HepG2 (cell line): ENCODE measurements around the gene C17orf58. TPM values are rescaled to one million over a fixed set of nuclear protein-coding genes. Genes with fewer than 3 reads are reported as not detected.

ENCODE experiments used
- ATAC-seq: fragments of 200-7000 bp; cut with Tn5 transposase; 3 replicates; pipeline ENCODE4 v1.9.1; 2020; ENCODE audit warnings: mild to moderate bottlenecking, moderate library complexity
- BruUV-seq: library from RNA; stranded (reverse); fragments of 400-500 nt; replicated peaks from 2 replicates; lab custom pipeline; 2021; lab: Mats Ljungman, UMichigan
- CTCF ChIA-PET: fragments of 300-600 bp; formaldehyde crosslinking; extraction: SDS; loops from one replicate; lab custom pipeline; 2021; ENCODE audit warnings: low total read pairs, inconsistent platforms, low intra/inter-chr PET ratio; lab: Yijun Ruan, JAX
- POLR2A ChIA-PET: fragments of 350-600 bp; sonication (Branson Sonifier 250); formaldehyde crosslinking; loops from one replicate; lab custom pipeline; 2020; ENCODE audit warnings: antibody characterized with exemption, inconsistent platforms; lab: Yijun Ruan, JAX
- DNase-seq: peaks from one replicate; pipeline ENCODE4 v3.0.0-alpha.2; 2015; ENCODE audit warnings: low spot score
- FAIRE-seq: peaks from 3 replicates; lab custom pipeline; 2011; peaks lifted over from hg19 to GRCh38; lab: Jason Lieb, UNC
- H2AFZ ChIP-seq: one replicate; pipeline ENCODE4 v1.6.1; 2011; ENCODE audit warnings: low read length, inconsistent platforms
- H3K27ac ChIP-seq: fragments of 300-600 bp; 3 replicates; pipeline ENCODE4 v1.8.0; 2011; ENCODE audit warnings: mixed run types, mild to moderate bottlenecking, mixed read lengths, low read length, inconsistent platforms; ENCODE audit not compliant: insufficient read depth; ENCODE audit errors: extremely low read length
- H3K27me3 ChIP-seq, 2 experiments: fragments of 200-600 bp in 1 of 2; 2 replicates in 1 of 2; 3 replicates in 1 of 2; pipeline versions ENCODE4 v1.6.0 to v1.8.0; 2011; ENCODE audit warnings: low read length in 2 of 2, mild to moderate bottlenecking in 2 of 2, moderate library complexity in 2 of 2, inconsistent platforms in 1 of 2; ENCODE audit not compliant: insufficient read depth in 2 of 2, control insufficient read depth in 1 of 2
- H3K36me3 ChIP-seq, 2 experiments: fragments of 200-600 bp in 1 of 2; replicated peaks in 1 of 2; 2 replicates in 1 of 2; 3 replicates in 1 of 2; pipeline versions ENCODE4 v1.5.1 to v1.8.0; 2011; ENCODE audit warnings: low read length in 2 of 2, inconsistent platforms in 1 of 2; ENCODE audit not compliant: insufficient read depth in 2 of 2, control insufficient read depth in 1 of 2
- H3K4me1 ChIP-seq: 2 replicates; pipeline ENCODE4 v1.5.1; 2012; ENCODE audit warnings: low read length, inconsistent platforms; ENCODE audit not compliant: insufficient read depth
- H3K4me2 ChIP-seq: 2 replicates; pipeline ENCODE4 v1.6.0; 2011; ENCODE audit warnings: low read depth, low read length, inconsistent platforms
- H3K4me3 ChIP-seq, 3 experiments: fragments of 200-600 bp in 1 of 3; sonication (generic), shearing (Covaris generic) in 1 of 3; replicated peaks in 1 of 3; 2 replicates each; pipeline ENCODE4 v1.5.1; 2011 to 2016; ENCODE audit warnings: low read length in 3 of 3, inconsistent platforms in 2 of 3, low read depth in 2 of 3, mild to moderate bottlenecking in 2 of 3, control low read depth in 1 of 3, mixed read lengths in 1 of 3; ENCODE audit not compliant: insufficient read depth in 1 of 3
- H3K79me2 ChIP-seq: one replicate; pipeline ENCODE4 v1.6.1; 2011; ENCODE audit warnings: low read length, inconsistent platforms; ENCODE audit not compliant: insufficient read depth
- H3K9ac ChIP-seq: 2 replicates; pipeline ENCODE4 v1.6.0; 2011; ENCODE audit warnings: mild to moderate bottlenecking, low read depth, low read length, inconsistent platforms; ENCODE audit not compliant: insufficient read depth
- H3K9me3 ChIP-seq: 2 replicates; pipeline ENCODE4 v1.5.1; 2012; ENCODE audit warnings: mild to moderate bottlenecking, low read length
- H4K20me1 ChIP-seq: 2 replicates; pipeline ENCODE4 v1.6.0; 2011; ENCODE audit warnings: inconsistent platforms, mild to moderate bottlenecking, low read length, moderate library complexity; ENCODE audit not compliant: insufficient read depth
- ASH2L ChIP-seq: fragments of 300-600, 200-600 bp; sonication (generic); IDR thresholded peaks from 2 replicates; pipeline ENCODE4 v1.7.0; 2017; ENCODE audit warnings: low read depth, mild to moderate bottlenecking, moderate library complexity, mixed read lengths, low read length; ENCODE audit not compliant: insufficient read length
- ATF5 ChIP-seq: sonication (generic); formaldehyde crosslinking; IDR thresholded peaks from 2 replicates; pipeline ENCODE4 v1.4.0; 2020; ENCODE audit warnings: mild to moderate bottlenecking, low read depth, missing genetic modification reagents
- ATM ChIP-seq: fragments of 450-650 bp; IDR thresholded peaks from 2 replicates; pipeline ENCODE4 v1.7.1; 2017; ENCODE audit warnings: mild to moderate bottlenecking, borderline replicate concordance
- DMTF1 ChIP-seq: sonication (generic); formaldehyde crosslinking; IDR thresholded peaks from 2 replicates; pipeline ENCODE4 v1.4.0; 2020; ENCODE audit warnings: mild to moderate bottlenecking, missing genetic modification reagents
- FIP1L1 ChIP-seq: fragments of 200-400 bp; formaldehyde crosslinking; IDR thresholded peaks from 2 replicates; pipeline ENCODE4 v1.6.1; 2018; ENCODE audit warnings: low read depth, mild to moderate bottlenecking, low read length, moderate library complexity, borderline replicate concordance; ENCODE audit not compliant: insufficient read depth
- GATAD2A ChIP-seq: IDR thresholded peaks from 2 replicates; pipeline ENCODE4 v1.6.1; 2016
- PAF1 ChIP-seq: IDR thresholded peaks from 2 replicates; pipeline ENCODE4 v1.6.1; 2016; ENCODE audit warnings: missing genetic modification reagents, missing compliant biosample characterization
- PHF5A ChIP-seq: IDR thresholded peaks from one replicate; pipeline ENCODE4 v1.6.1; 2018; ENCODE audit warnings: low read depth, missing genetic modification reagents; ENCODE audit not compliant: unreplicated experiment
- REXO4 ChIP-seq: sonication (generic); formaldehyde crosslinking; IDR thresholded peaks from 2 replicates; pipeline ENCODE4 v1.8.0; 2022; ENCODE audit warnings: missing genetic modification reagents, mild to moderate bottlenecking, borderline replicate concordance
- RFX5 ChIP-seq: IDR thresholded peaks from 2 replicates; pipeline ENCODE4 v1.6.1; 2011; ENCODE audit warnings: low read depth, low read length, improper control_type of control experiment
- SMAD1 ChIP-seq: sonication (generic); formaldehyde crosslinking; IDR thresholded peaks from 2 replicates; pipeline ENCODE4 v1.4.0; 2020; ENCODE audit warnings: missing genetic modification reagents, low read depth, mild to moderate bottlenecking, borderline replicate concordance
- SP140L ChIP-seq: sonication (generic); formaldehyde crosslinking; IDR thresholded peaks from 2 replicates; pipeline ENCODE4 v1.4.0; 2020; ENCODE audit warnings: missing genetic modification reagents, borderline replicate concordance
- ZFYVE20 ChIP-seq: sonication (generic); formaldehyde crosslinking; IDR thresholded peaks from 2 replicates; pipeline ENCODE4 v1.8.0; 2023; ENCODE audit warnings: low read depth, mild to moderate bottlenecking, moderate library complexity, missing genetic modification reagents, borderline replicate concordance
- ZIK1 ChIP-seq: sonication (generic); formaldehyde crosslinking; IDR thresholded peaks from 2 replicates; pipeline ENCODE4 v1.5.0; 2020; ENCODE audit warnings: mild to moderate bottlenecking, low read depth, missing genetic modification reagents, borderline replicate concordance
- ZNF432 ChIP-seq: sonication (generic); formaldehyde crosslinking; IDR thresholded peaks from 2 replicates; pipeline ENCODE4 v1.5.0; 2020; ENCODE audit warnings: missing genetic modification reagents, mild to moderate bottlenecking, borderline replicate concordance
- ZNF460 ChIP-seq: sonication (generic); formaldehyde crosslinking; IDR thresholded peaks from 2 replicates; pipeline ENCODE4 v1.5.1; 2020; ENCODE audit warnings: missing genetic modification reagents, mild to moderate bottlenecking, borderline replicate concordance
- ZNF678 ChIP-seq: sonication (generic); formaldehyde crosslinking; IDR thresholded peaks from 2 replicates; pipeline ENCODE4 v1.4.0; 2020; ENCODE audit warnings: mild to moderate bottlenecking, missing genetic modification reagents
- ZNF709 ChIP-seq: sonication (generic); formaldehyde crosslinking; IDR thresholded peaks from 2 replicates; pipeline ENCODE4 v1.5.0; 2020; ENCODE audit warnings: mild to moderate bottlenecking, missing genetic modification reagents
- ZNF747 ChIP-seq: sonication (generic); formaldehyde crosslinking; IDR thresholded peaks from 2 replicates; pipeline ENCODE4 v1.8.1; 2023; ENCODE audit warnings: missing genetic modification reagents, mild to moderate bottlenecking, borderline replicate concordance
- ZNF780A ChIP-seq: sonication (generic); formaldehyde crosslinking; IDR thresholded peaks from 2 replicates; pipeline ENCODE4 v1.8.0; 2022; ENCODE audit warnings: mild to moderate bottlenecking, missing genetic modification reagents, moderate library complexity
- WGBS: methylation state at CpG from one replicate; pipeline ENCODE4 v1.1.6; 2017; ENCODE audit warnings: low lambda C conversion rate; 5-methylcytosine and 5-hydroxymethylcytosine counted together
- in situ Hi-C: cut with HindIII; loops from 2 replicates; pipeline ENCODE4 v1.10.0; 2017; ENCODE audit warnings: low pct_unique_long_range_greater_than_20kb; ENCODE audit not compliant: extremely low pct_ligation_motif_present
- intact Hi-C: fragments of 100-400 bp; cut with micrococcal nuclease; formaldehyde crosslinking; loops from one replicate; pipeline ENCODE4 v1.10.0; 2022; ENCODE audit not compliant: unreplicated experiment
- polyA plus RNA-seq, 8 experiments: library from polyadenylated mRNA; depleted of rRNA in 3 of 8; stranded (reverse) in 7 of 8; unstranded in 1 of 8; fragments of >200 nt; fragmentation: Illumina TruSeq in 4 of 8; extraction: Trizol in 4 of 8; gene quantifications; 2 replicates each; pipeline versions ENCODE4 v1.2.1 to v1.2.3, GENCODE V29; 2011 to 2016; ENCODE audit warnings: low read depth in 4 of 8, missing spikeins in 1 of 8, mixed read lengths in 1 of 8; ENCODE audit not compliant: insufficient read depth in 1 of 8
- total RNA-seq, 5 experiments: library from RNA; depleted of rRNA; stranded (reverse); fragments of >200 nt; fragmentation: Illumina TruSeq; extraction: Trizol; gene quantifications; 2 replicates each; pipeline ENCODE4 v1.2.3, GENCODE V29; 2016; ENCODE audit warnings: low read depth in 1 of 5

The C17orf58 gene
- total and polyA plus RNA-seq, 2 of the 13 experiments (the other 11 are each of a cell fraction or from before 2014, with no cell fraction given): 15.6 to 15.8 TPM

- 98% methylated on average over 5 of the region's 5 CpGs for WGBS
- H3K27ac ChIP-seq: no peak overlapping the region
- ATAC-seq (no peak), FAIRE-seq (no peak), DNase-seq (no peak)
- H3K79me2 ChIP-seq: no peaks in the 10 kb centered on the region
- no peak overlapping the region for H3K4me3 ChIP-seq
- no TSS peak for BruUV-seq
- intact Hi-C loops: no loop called here
- H4K20me1 ChIP-seq: no peaks in the 10 kb centered on the region
- TF ChIP-seq ATM: no peak
- no peak for TF ChIP-seq SMAD1
- no peak for TF ChIP-seq ZNF678 (CRISPR knock-in tag)
- no peak for TF ChIP-seq RFX5
- no peak for TF ChIP-seq ZNF709 (CRISPR knock-in tag)
- TF ChIP-seq ZNF780A (CRISPR knock-in tag): no peak
- no peak for TF ChIP-seq ATF5 (CRISPR knock-in tag)
- no peak for TF ChIP-seq ZFYVE20 (CRISPR knock-in tag)
- TF ChIP-seq REXO4 (CRISPR knock-in tag): no peak
- TF ChIP-seq FIP1L1: no peak
- TF ChIP-seq ZNF747 (CRISPR knock-in tag): no peak
- no peak for TF ChIP-seq DMTF1 (CRISPR knock-in tag)
- TF ChIP-seq ASH2L: no peak
- no peak for TF ChIP-seq PAF1 (CRISPR knock-in tag)
- no peak for TF ChIP-seq SP140L
- no peak for TF ChIP-seq GATAD2A
- no peak for TF ChIP-seq ZNF460 (CRISPR knock-in tag)
- TF ChIP-seq ZIK1 (CRISPR knock-in tag): no peak
- no peak for TF ChIP-seq ZNF432 (CRISPR knock-in tag)
- TF ChIP-seq PHF5A (CRISPR knock-in tag): no peak
- no peaks in the 10 kb centered on the region for H3K27me3 ChIP-seq
- H3K4me1 ChIP-seq: 0 out of 2 replicates have a peak, but pooled peaks cover 6% of the 10 kb centered on the region
- H2AFZ ChIP-seq: no peak overlapping the region
- no peaks in the 10 kb centered on the region for H3K9me3 ChIP-seq
- in situ Hi-C loops: no loop called here
- POLR2A ChIA-PET: no interaction called here
- no peak overlapping the region for H3K9ac ChIP-seq
- peaks cover 50 to 81% of the 10 kb centered on the region in 2 experiments for H3K36me3 ChIP-seq
- CTCF ChIA-PET: no interaction called here
- no peak overlapping the region for H3K4me2 ChIP-seq
These were observed 48.9 kb downstream of the C17orf58 start for GRCh38 chr17:67947325-67947813.
